ENCODE data around the gene GAREM1.

The GAREM1 gene

DNA sequence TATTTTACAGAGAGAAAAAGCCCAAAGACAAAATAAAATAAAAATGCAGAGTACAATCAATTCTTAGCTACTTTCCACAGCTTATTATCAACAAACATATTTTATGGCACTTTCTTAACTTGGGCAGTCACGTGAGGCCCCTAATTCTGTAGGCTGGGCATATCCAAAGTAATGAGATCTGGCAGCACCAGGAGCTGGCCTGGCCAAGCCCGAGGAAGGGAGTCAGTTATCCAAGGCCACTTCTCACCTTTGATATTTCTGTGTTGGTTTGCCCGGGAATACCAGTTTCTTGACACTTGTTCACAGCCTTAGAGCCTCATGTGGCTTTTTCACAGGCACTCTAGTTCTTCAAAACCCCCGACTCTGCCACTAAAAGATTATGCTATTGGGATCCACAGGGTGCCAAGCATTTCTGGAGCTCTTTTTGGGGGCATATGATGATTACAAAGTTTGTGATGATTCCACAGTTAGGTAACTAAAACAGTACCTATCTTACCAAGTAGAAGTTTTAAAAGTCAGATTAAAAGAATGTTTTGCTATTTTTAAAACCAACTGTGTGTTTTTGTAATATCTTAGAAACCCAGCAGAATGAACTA, 190.4 kb downstream of the GAREM1 start:
- peak overlapping the region; percentile 49 for H3K27ac ChIP-seq
- TF ChIP-seq, protein P1, sequence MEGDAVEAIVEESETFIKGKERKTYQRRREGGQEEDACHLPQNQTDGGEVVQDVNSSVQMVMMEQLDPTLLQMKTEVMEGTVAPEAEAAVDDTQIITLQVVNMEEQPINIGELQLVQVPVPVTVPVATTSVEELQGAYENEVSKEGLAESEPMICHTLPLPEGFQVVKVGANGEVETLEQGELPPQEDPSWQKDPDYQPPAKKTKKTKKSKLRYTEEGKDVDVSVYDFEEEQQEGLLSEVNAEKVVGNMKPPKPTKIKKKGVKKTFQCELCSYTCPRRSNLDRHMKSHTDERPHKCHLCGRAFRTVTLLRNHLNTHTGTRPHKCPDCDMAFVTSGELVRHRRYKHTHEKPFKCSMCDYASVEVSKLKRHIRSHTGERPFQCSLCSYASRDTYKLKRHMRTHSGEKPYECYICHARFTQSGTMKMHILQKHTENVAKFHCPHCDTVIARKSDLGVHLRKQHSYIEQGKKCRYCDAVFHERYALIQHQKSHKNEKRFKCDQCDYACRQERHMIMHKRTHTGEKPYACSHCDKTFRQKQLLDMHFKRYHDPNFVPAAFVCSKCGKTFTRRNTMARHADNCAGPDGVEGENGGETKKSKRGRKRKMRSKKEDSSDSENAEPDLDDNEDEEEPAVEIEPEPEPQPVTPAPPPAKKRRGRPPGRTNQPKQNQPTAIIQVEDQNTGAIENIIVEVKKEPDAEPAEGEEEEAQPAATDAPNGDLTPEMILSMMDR (conservative IDR thresholded peaks at IDR 0.05): no peak

DNA sequence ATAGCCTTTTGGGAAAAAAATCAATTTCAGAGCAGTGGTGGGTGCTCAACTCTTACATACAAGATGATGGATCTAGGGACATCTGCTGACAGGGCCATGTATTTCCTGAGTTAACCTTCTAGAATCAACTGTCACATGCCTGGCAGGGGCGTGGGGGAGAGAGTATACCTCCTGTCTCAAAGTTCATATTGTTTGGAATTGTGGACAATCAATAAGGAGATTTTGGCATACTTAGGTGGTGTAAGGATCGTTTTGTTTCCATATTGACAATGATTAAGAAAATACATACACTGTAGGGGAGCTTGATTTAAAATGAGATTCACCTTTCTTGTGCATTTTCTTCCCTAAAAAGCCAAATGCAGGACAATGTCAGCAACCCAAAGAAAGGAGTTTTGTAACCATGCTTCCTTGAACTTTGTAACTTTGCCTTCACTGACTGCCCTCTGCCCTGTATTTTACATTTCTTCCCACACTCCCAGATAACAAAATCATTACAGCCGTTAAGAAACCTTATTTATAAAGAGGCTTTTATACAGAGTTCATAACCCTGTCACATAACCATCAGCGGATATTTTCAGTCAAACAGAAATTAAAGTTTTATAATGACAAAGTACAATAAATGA, 192.4 kb downstream of the GAREM1 start:
- TF ChIP-seq, protein P1 (conservative IDR thresholded peaks at IDR 0.05): no peak
- H3K27ac ChIP-seq: no peak overlapping the region

DNA sequence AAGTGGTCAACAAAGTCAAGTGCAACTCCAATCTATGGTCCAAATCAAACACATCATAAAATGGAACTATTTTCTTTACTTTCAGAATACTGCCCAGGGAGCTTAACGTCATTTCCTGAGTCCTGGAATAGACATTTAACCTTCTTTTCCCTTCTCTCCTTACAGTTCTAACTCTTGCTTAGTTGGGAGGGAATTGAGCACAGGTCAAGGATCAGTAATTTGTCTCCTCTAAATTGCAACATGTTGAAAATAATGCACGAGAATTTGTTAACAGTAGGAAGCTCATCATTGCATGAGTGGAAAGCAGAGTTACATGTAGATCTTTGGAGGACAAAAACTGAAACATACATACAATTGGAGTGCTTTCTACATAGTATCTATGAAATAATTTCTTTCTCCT, 193.1 kb downstream of the GAREM1 start:
- TF ChIP-seq, protein P1 (conservative IDR thresholded peaks at IDR 0.05): no peak
- no peak overlapping the region for H3K27ac ChIP-seq

DNA sequence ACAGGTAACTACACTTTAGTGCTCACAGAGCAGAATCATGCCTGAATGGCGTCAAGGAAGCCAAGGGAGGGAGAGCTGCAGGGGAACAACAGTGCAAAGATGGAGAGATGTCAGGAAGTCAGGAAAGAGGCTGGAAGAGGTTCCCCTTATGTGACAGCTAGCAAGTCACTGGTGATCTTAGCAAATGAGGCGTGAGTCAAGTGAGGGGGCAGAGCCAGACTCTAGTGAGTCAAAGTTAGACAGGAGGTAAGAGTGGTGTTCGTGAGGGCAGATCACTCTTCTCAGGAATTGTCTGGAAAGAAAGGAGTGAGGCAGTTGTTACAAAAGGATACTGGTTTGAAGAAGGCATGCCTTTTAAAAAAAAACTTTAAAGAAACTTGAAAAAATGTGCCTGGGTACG, 193.8 kb downstream of the GAREM1 start:
- H3K27ac ChIP-seq: no peak overlapping the region
- TF ChIP-seq, protein P1 (conservative IDR thresholded peaks at IDR 0.05): no peak

DNA sequence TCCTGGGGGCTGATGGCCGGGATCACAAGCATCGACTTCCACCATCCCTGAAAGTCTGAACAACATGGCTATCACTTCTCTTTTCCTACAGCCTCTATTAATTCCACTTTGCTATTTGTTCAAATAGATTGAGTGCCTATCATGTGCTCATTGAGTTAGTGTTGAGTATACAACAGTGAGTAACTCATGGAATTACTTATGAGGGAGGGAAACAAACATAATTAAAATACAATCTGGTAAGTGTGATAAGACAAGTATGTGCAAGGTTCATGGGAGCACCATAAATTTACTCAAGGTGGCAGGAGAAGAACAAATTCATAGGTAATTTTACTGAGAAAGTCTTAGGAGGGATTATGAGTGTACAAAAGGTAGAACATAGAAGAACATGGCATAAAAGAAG, 194.4 kb downstream of the GAREM1 start:
- H3K27ac ChIP-seq: no peak overlapping the region
- TF ChIP-seq, protein P1 (conservative IDR thresholded peaks at IDR 0.05): no peak

DNA sequence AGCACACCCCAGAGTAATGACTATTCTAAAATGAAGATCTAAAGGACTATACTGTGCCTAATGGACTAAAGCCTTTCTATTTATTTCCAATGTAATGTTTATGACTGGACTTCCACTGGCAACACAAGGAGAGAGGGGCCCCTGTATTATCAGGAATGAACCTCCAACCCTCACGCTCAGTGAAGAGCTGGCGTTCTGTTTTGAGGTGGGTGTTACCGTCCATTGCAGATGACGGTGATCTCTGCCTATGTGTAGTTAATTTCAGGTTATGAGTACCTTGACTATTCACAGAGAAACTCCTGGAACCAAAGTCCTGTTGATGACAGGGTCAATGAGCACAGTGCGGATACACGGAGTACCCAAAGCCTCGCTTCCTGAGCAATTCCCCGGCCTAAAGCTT, 195.5 kb downstream of the GAREM1 start:
- H3K27ac ChIP-seq: no peak overlapping the region
- TF ChIP-seq, protein P1 (conservative IDR thresholded peaks at IDR 0.05): no peak

DNA sequence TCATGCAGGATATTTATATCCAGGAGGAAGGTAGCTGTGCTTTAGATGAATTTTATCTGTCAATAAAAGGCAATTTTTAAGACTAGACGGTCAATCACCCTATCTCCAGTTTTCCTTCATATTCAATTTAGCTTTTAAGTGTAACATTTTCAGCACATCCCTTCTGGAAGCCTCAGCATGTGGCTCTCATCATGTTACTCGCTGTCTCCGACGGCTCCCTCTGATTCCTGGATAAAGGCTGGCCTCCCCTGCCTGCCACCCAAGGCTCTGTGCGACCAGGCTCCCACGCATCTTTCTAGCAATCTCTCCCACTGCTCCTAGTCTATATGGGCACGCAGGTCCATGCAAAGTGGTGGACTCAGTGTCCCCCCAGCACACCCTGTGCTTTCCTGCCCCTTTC, 196.4 kb downstream of the GAREM1 start:
- no peak overlapping the region for H3K27ac ChIP-seq
- TF ChIP-seq, protein P1 (conservative IDR thresholded peaks at IDR 0.05): no peak
